Heart right ventricle (tissue), 16 donors: ENCODE results near the gene HAPLN3. TPM values are rescaled to one million over a fixed set of nuclear protein-coding genes. Genes with fewer than 3 reads are reported as not detected.

Experiments used
- ATAC-seq, 8 donors: fragments of 200-7000 bp; cut with Tn5 transposase; one replicate each; pipeline ENCODE4 v1.9.1; 2020; ENCODE audit warnings: mild to moderate bottlenecking in 8 of 8, moderate library complexity in 8 of 8, moderate number of reproducible peaks in 1 of 8
- DNase-seq, 2 donors: peaks; one replicate each; pipeline ENCODE4 v3.0.0-alpha.2; 2020
- H3K27ac ChIP-seq, 10 donors: fragments of 200-600 bp; sonication (generic) in 2 of 10; one replicate each; pipeline versions ENCODE4 v1.5.0 to v1.8.0; 2020 to 2022; ENCODE audit warnings: mild to moderate bottlenecking in 3 of 10
- H3K27me3 ChIP-seq, 7 donors: fragments of 200-600 bp; one replicate each; pipeline ENCODE4 v1.8.0; 2021 to 2022; ENCODE audit warnings: mild to moderate bottlenecking in 2 of 7
- H3K36me3 ChIP-seq, 9 donors: fragments of 200-600 bp; sonication (generic) in 1 of 9; one replicate each; pipeline versions ENCODE4 v1.5.0 to v1.8.0; 2020 to 2022; ENCODE audit warnings: mild to moderate bottlenecking in 2 of 9
- H3K4me1 ChIP-seq, 9 donors: fragments of 200-600 bp; sonication (generic) in 1 of 9; one replicate each; pipeline versions ENCODE4 v1.5.0 to v1.8.0; 2020 to 2022; ENCODE audit warnings: mild to moderate bottlenecking in 4 of 9
- H3K4me3 ChIP-seq, 10 donors: fragments of 200-600 bp; sonication (generic) in 2 of 10; one replicate each; pipeline versions ENCODE4 v1.5.0 to v1.8.0; 2020 to 2022; ENCODE audit warnings: mild to moderate bottlenecking in 7 of 10, moderate library complexity in 2 of 10
- H3K9me3 ChIP-seq, 11 donors: fragments of 200-600 bp in 10 of 11; sonication (generic) in 2 of 11; one replicate each; pipeline versions ENCODE4 v1.5.0 to v1.8.0; 2013 to 2022; ENCODE audit warnings: mild to moderate bottlenecking in 2 of 11, control low read depth in 1 of 11, moderate library complexity in 1 of 11
- WGBS, 2 donors: extraction: QIAGEN DNeasy Blood & Tissue Kit; methylation state at CpG; one replicate each; pipeline ENCODE4 v1.1.7; 2013; ENCODE audit warnings: inconsistent platforms in 1 of 2; 5-methylcytosine and 5-hydroxymethylcytosine counted together
- intact Hi-C, 10 donors: fragments of 100-400 bp; cut with DNase I; formaldehyde crosslinking; loops; one replicate each; pipeline versions ENCODE4 v1.11.1 to v1.14.2; 2022
- long read RNA-seq, 3 donors: library from polyadenylated mRNA; unstranded; transcript quantifications; one replicate each; pipeline ENCODE4 v2.0.0, GENCODE V29; 2020 to 2021
- polyA plus RNA-seq, 2 donors: library from polyadenylated mRNA; stranded (reverse); fragments of 200-250 nt; gene quantifications; one replicate each; pipeline ENCODE4 v1.2.3, GENCODE V29; 2013
- total RNA-seq, 10 donors: library from RNA; stranded (reverse); fragmentation: NEBNext Ultra II Directional in 3 of 10; extraction: Animal tissue kit (Norgen Biotek cat#: 25700) in 3 of 10; gene quantifications; one replicate each; pipeline versions ENCODE4 v1.2.1 to v1.2.4, GENCODE V29; 2021 to 2023
- TF ChIP-seq, protein P1 (sequence below), 9 donors: fragments of 200-600 bp; sonication (generic) in 2 of 9; IDR thresholded peaks; one replicate each; pipeline versions ENCODE4 v1.5.0 to v1.8.0; 2021 to 2022; ENCODE audit warnings: antibody characterized with exemption in 9 of 9, mild to moderate bottlenecking in 5 of 9, moderate library complexity in 1 of 9
- donor health status: Arrhythmogenic right ventricular cardiomyopathy.
- donor health status: ischemic (EF 13 %, LVEDD 7.1; RV severe dilation, severe dysfunction).
- donor health status: healthy with polysubstance abuse.
- donor health status: DM: no; HTN: yes; CAD: no.
- donor health status: DM: no; HTN: no; CAD: no.
- donor health status: ischemic (EF 25% LVEDD 6.9; RV normal size, moderate dysfunction).
- donor health status: ischemic (EF 25% LVEDD 5.7; RV mildly dilated, moderate dysfunction).
- donor health status: healthy.
- donor health status: DM: yes; HTN: yes; CAD: no.
- donor health status: Ischemic cardiomyopathy.
- donor health status: ischemic (EF 35%, LVEDD 5.7; RV mildly dilated, moderate dysfunction).
- donor health status: nonischemic (EF 11% LVEDD 7.7; RV severe dilation, severe dysfunction).
- donor health status: DM: yes; HTN: yes; CAD: no.
- donor health status: PGD.
- donor health status: ischemic (EF 29% LVEDD 5.4; RV normal size, mild dysfunction).
- donor health status: nonischemic (EF 23%, LVEDD 6.1; RV moderate dilation, normal function).

The HAPLN3 gene, protein sequence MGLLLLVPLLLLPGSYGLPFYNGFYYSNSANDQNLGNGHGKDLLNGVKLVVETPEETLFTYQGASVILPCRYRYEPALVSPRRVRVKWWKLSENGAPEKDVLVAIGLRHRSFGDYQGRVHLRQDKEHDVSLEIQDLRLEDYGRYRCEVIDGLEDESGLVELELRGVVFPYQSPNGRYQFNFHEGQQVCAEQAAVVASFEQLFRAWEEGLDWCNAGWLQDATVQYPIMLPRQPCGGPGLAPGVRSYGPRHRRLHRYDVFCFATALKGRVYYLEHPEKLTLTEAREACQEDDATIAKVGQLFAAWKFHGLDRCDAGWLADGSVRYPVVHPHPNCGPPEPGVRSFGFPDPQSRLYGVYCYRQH
- total RNA-seq (10 to 100 TPM in 1 of 10 donors, 1 to 10 TPM in 9; 1.2 to 25.8 (median 3.7) TPM), polyA plus RNA-seq (1 to 10 TPM; 3.8 to 7.3 TPM)
- long read RNA-seq, donor 1, partial matches to known transcripts: 1 of 1 reads
- long read RNA-seq, donor 1, other reads (novel, unspliced or antisense): 0 of 1 reads
- long read RNA-seq, donor 2, partial matches to known transcripts: 0 of 4 reads
- long read RNA-seq, donor 2, other reads (novel, unspliced or antisense): 1 of 4 reads
- long read RNA-seq, donor 3, partial matches to known transcripts: 1 of 2 reads
- long read RNA-seq, donor 3, other reads (novel, unspliced or antisense): 0 of 2 reads

DNA sequence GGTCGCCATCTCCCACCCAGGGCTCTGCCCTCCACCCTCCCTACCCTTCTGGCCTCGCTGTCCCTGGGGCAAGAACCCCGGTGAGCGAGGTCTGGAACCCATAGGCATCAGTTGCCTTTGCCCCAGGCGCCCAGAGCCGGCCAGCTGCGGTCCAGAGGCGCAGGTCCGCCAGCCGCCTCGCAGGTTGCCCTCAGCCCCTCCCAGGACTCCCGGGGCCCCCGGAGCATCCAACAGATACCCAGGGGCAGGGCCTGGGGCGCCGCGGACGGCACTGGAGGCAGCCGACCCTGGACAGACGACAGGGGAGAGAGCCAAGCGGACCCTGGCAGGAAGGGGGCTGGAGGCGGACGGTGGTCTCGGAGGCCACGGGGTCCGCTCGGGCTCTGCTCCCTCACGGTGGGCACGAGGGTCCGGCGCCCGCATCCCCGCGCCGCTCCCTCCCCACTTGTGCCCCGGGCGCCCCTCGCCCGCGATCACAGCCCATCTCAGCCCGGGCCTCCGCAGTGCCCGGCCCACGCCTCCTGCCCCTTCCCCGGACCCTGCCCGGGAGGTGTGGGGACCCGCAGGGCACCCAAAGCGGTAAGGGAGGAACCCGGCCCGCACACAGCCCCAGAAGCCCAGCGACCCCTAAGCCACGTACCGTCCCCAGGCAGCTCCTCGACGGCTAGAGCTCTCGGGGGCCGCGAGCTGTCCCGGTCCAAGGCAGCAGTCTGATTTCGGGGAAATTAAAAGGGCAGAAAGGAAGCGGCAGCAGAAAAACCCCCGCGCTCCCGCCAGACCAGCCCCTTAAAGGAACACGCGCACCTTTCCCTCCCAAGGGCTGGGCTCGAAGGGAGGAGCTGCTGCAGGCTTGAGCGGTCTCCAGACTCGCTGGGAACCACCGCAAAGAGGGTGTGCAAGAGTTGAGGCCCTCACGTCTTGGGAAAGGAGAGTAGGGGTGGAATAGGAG is at the start of gene HAPLN3:
HAPLN3 (minus strand) TSS at position 726 of the 949 bp plus-strand sequence. CDS start 8,246 bp downstream, outside the sequence.
- peak within 1 kb of the TSS; percentile 22 to 80 (median 62) for H3K4me3 ChIP-seq
- intact Hi-C loops: loop anchor here in 4 of 10 donors (5.0 to 10.0 kb wide), 3 partner anchors 240 to 273 kb away; partner anchors contain the start of gene AEN (in 3 of the 4)
- DNase-seq: peak in 1 of 2 donors; percentile 40
- no peaks in the 10 kb centered on the region for H3K9me3 ChIP-seq
- H3K27ac ChIP-seq: peak within 1 kb of the TSS in 6 of 10 donors; percentile 62 to 91 (median 80)
- peaks cover 24 to 62% (median 44%) of the 10 kb centered on the region in 9 donors for H3K4me1 ChIP-seq
- peaks cover 0 to 18% (median 12%) of the 10 kb centered on the region in 9 donors for H3K36me3 ChIP-seq
- peak in 6 of 8 donors; percentile 6 to 24 (median 8) for ATAC-seq
- 2 to 3% methylated on average over 69 to 70 of the region's 70 CpGs for WGBS, 2 donors
- TF ChIP-seq, protein P1, sequence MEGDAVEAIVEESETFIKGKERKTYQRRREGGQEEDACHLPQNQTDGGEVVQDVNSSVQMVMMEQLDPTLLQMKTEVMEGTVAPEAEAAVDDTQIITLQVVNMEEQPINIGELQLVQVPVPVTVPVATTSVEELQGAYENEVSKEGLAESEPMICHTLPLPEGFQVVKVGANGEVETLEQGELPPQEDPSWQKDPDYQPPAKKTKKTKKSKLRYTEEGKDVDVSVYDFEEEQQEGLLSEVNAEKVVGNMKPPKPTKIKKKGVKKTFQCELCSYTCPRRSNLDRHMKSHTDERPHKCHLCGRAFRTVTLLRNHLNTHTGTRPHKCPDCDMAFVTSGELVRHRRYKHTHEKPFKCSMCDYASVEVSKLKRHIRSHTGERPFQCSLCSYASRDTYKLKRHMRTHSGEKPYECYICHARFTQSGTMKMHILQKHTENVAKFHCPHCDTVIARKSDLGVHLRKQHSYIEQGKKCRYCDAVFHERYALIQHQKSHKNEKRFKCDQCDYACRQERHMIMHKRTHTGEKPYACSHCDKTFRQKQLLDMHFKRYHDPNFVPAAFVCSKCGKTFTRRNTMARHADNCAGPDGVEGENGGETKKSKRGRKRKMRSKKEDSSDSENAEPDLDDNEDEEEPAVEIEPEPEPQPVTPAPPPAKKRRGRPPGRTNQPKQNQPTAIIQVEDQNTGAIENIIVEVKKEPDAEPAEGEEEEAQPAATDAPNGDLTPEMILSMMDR (IDR thresholded peaks at IDR 0.05): no peak
- peaks cover 0 to 24% (median 0%) of the 10 kb centered on the region in 7 donors for H3K27me3 ChIP-seq

DNA sequence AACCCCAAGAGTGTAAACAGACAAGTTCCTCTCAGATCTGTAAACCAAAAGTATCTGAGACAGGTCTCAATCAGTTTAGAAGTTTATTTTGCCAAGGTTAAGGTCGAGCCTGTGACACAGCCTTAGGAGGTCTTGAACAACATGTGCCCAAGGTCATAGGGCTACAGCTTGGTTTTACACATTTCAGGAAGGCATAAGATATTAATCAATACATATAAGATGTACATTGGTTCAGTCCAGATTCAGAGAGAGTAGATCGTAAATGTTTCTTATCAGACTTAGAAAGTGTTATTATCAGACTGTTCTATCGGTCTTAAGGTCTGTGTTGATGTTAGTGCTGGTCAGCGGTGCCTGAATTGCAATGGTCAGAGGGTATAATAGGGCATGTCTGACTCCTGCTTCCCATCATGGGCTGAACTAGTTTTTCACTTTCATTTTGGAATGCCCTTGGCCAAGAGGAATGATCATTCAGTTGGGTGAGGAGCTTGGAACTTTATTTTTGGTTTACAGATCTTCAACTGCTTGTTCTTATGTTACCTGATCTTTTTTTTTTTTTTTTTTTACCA is 44.8 kb upstream of the HAPLN3 start:
- intact Hi-C loops: no loop called here
- peaks cover 0 to 11% (median 0%) of the 10 kb centered on the region in 9 donors for H3K4me1 ChIP-seq
- no peak for DNase-seq
- no peak overlapping the region for H3K4me3 ChIP-seq
- WGBS, 2 donors: 77 to 91% methylated on average over 4 of the region's 4 CpGs
- H3K9me3 ChIP-seq: no peaks in the 10 kb centered on the region
- no peak overlapping the region for H3K27ac ChIP-seq
- no peak for ATAC-seq
- no peaks in the 10 kb centered on the region for H3K36me3 ChIP-seq
- TF ChIP-seq, protein P1 (IDR thresholded peaks at IDR 0.05): no peak
- no peaks in the 10 kb centered on the region for H3K27me3 ChIP-seq

DNA sequence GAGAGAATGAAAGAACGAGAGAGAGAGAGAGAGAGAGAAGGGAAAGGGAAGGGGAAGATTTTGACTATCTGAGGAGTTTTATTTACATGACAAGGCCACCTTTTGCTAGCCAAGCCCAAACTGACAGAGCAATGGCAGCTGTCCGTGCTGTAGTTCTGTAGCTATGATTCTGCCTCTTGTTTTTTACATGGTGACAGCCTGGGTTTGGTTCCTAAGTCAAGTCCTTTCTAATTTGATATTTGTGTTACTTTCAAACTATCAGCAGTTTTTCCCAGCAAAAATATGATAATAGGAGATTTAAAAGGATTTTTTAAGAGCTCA is 44.1 kb upstream of the HAPLN3 start:
- Histone ChIP-seq H3K4me1 (peaks cover 0 to 11% (median 0%) of the 10 kb centered on the region in 9 donors), H3K9me3 (peaks cover 0 to 4% (median 0%) of the 10 kb centered on the region in 11 donors), H3K36me3 (no peaks in the 10 kb centered on the region), H3K27me3 (no peaks in the 10 kb centered on the region), H3K27ac (no peak overlapping the region), H3K4me3 (no peak overlapping the region)
- DNase-seq (no peak), ATAC-seq (no peak)
- 85 to 90% methylated on average over 2 of the region's 2 CpGs for WGBS, 2 donors
- TF ChIP-seq, protein P1 (IDR thresholded peaks at IDR 0.05): no peak
- intact Hi-C loops: no loop called here
